ENCODE data around the gene GPRIN1. TPM values are rescaled to one million over a fixed set of nuclear protein-coding genes. Genes with fewer than 3 reads are reported as not detected.
"Not testable (repeated sequence)": the region's sequence is repeated elsewhere in the genome, so short reads cannot be mapped to it uniquely, and the experiment has no call there.

Gene GPRIN1
- total RNA-seq, 2 experiments from 2014 or later: 1.5 to 1.6 TPM

GRCh38 chr5:176596069-176596644, 13.8 kb downstream of the GPRIN1 start:
- no peak for ATAC-seq (ENCODE audit: low read depth)
- Mint-ChIP-seq H3K27ac (peak overlapping the region; percentile 70), H3K27me3 (peaks cover 13% of the 10 kb centered on the region), H3K4me1 (peaks cover 4% of the 10 kb centered on the region), H3K36me3 (no peaks in the 10 kb centered on the region), H3K9me3 (no peaks in the 10 kb centered on the region), H3K4me3 (peak overlapping the region; percentile 74)
- DNase-seq: no peak
- POLR2A ChIA-PET: interaction anchor here (1.4 kb wide), 1 partner anchor 180 kb away, joined by 5 read pairs; the partner anchor contains the start of gene CLTB

DNA sequence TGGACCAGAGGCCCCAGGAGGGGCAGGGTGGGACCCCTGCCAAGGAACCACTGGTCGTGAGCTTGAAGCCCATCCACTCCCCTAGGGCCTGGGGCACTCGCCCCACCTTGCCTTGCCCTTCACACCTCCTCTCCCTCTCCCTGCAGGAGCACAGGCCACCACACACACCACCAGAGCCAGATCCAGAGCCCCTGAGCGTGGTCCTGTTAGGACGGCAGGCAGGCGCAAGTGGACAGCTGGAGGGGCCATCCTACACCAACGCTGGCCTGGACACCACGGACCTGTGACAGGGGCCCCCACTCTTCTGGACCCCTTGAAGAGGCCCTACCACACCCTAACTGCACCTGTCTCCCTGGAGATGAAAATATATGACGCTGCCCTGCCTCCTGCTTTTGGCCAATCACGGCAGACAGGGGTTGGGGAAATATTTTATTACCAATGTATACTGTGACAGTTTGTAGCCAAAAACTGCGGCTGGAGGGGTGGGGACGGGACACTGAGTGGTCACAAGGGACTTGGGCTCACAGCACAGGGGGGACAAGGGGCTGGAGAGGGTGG, 14.5 kb downstream of the GPRIN1 start:
- Mint-ChIP-seq H3K27me3 (peaks cover 13% of the 10 kb centered on the region), H3K4me3 (no peak overlapping the region), H3K4me1 (peaks cover 4% of the 10 kb centered on the region), H3K27ac (no peak overlapping the region), H3K9me3 (no peaks in the 10 kb centered on the region), H3K36me3 (no peaks in the 10 kb centered on the region)
- no peak for ATAC-seq (ENCODE audit: low read depth)
- no peak for DNase-seq
- POLR2A ChIA-PET: no interaction called here

DNA sequence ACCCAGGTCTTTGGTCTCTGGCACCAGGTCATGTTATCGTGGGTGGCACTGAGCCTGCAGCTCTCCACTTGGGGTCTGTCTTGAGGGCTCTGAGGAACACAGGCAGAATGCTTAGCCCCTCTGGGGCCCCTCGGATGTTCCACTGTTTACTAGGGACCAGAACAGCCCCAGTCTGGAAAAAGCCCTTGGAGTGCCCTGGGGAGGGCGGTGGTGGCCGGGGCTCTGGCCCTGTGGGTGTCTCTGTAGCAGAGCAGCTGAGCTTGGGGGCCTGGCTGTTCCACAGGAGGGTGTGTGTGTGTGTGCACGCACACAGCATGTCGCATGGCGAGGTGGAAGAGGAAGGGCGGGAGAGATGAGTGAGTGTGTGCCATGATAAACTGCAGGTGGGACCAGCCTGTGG, 15.4 kb downstream of the GPRIN1 start:
- Mint-ChIP-seq H3K9me3 (no peaks in the 10 kb centered on the region), H3K36me3 (no peaks in the 10 kb centered on the region), H3K4me1 (peaks cover 4% of the 10 kb centered on the region), H3K4me3 (no peak overlapping the region), H3K27ac (no peak overlapping the region), H3K27me3 (peaks cover 13% of the 10 kb centered on the region)
- POLR2A ChIA-PET: no interaction called here
- no peak for ATAC-seq (ENCODE audit: low read depth)
- no peak for DNase-seq

DNA sequence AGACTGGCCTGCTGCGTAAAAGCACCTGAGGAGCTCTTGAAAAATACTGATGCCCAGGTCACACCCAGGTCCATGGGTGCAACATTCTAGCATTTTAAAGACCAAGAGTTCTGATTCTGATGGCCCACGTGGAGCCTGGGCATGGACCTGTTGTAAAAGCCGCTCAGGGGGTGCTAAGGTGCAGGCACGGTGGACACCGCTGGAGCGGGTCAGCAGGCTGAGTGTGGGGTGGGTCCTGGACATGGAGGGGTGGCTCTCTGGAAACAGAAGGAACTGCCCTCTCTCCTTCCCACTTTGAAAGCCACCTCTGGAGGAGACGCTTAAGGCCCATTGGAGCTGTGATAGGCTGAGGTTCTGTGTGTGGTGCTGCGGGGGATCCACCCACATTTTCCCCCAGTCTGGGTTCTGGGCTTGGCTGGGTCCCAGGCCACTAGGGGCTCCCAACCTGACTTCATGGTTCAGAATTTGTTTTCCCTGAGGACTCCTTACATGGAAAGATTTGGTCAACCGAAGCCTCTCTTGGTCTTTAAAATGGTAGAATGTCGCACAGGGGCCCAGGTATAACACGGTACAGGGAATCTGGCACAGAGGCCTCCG, 16.6 kb downstream of the GPRIN1 start:
- ATAC-seq (ENCODE audit: low read depth) (no peak), DNase-seq (no peak)
- no peaks in the 10 kb centered on the region for H3K36me3 Mint-ChIP-seq
- peaks cover 13% of the 10 kb centered on the region for H3K27me3 Mint-ChIP-seq
- H3K9me3 Mint-ChIP-seq: no peaks in the 10 kb centered on the region
- no peak overlapping the region for H3K27ac Mint-ChIP-seq
- POLR2A ChIA-PET: no interaction called here
- H3K4me3 Mint-ChIP-seq: no peak overlapping the region
- H3K4me1 Mint-ChIP-seq: peaks cover 4% of the 10 kb centered on the region

DNA sequence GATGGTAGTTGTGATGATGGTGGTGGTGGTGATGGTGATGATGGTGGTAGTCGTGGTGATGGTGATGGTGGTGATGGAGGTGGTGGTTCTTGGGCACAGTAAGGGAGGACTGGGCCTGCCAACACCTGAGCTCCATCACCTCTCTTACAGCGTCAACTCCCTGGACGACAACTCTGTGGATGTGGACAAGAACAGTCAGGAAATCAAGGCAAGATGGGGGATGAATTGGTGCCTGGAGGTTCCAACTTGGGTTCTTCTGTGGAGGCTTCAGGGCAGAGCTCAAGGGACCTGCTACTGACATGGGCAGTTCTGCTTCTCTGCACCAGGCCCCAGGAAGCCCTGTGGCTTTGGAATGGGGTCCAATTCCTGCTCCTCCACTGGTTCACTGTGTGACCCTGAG, 17.4 kb downstream of the GPRIN1 start:
- no peaks in the 10 kb centered on the region for H3K9me3 Mint-ChIP-seq
- H3K4me3 Mint-ChIP-seq: no peak overlapping the region
- H3K27ac Mint-ChIP-seq: no peak overlapping the region
- ATAC-seq (ENCODE audit: low read depth): no peak
- no peak for DNase-seq
- H3K36me3 Mint-ChIP-seq: no peaks in the 10 kb centered on the region
- POLR2A ChIA-PET: no interaction called here
- H3K27me3 Mint-ChIP-seq: peaks cover 13% of the 10 kb centered on the region
- H3K4me1 Mint-ChIP-seq: peaks cover 4% of the 10 kb centered on the region

GRCh38 chr5:176591667-176592066, 18.3 kb downstream of the GPRIN1 start:
- H3K27ac Mint-ChIP-seq; H3K4me1 Mint-ChIP-seq; H3K9me3 Mint-ChIP-seq; H3K4me3 Mint-ChIP-seq; ATAC-seq (ENCODE audit: low read depth); DNase-seq; H3K36me3 Mint-ChIP-seq; POLR2A ChIA-PET: not testable (repeated sequence)
- H3K27me3 Mint-ChIP-seq: peaks cover 13% of the 10 kb centered on the region

DNA sequence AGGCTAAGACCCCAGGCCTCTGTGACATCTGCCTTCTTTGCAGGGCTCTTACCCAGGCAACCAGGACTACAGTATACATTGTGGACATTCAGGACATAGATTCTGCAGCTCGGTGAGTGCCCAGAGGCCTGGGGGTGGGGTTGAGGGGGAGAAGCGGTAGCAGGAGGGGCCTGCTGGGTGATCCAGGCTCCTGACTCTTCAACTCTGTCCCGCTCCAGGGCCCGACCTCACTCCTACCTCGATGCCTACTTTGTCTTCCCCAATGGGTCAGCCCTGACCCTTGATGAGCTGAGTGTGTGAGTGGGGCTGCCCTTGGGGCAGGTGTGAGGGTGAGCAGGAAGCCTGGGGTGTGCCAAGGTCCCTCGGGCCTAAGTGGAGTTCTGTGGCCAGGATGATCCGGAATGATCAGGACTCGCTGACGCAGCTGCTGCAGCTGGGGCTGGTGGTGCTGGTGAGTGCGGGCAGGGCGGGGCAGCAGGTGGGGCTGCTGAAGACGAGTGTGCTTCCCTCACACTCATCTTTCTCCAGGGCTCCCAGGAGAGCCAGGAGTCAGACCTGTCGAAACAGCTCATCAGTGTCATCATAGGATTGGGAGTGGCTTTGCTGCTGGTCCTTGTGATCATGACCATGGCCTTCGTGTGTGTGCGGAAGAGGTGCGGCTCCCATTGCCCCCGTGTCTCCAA, 19.8 kb downstream of the GPRIN1 start:
- Mint-ChIP-seq H3K36me3 (no peaks in the 10 kb centered on the region), H3K27me3 (peaks cover 6% of the 10 kb centered on the region), H3K9me3 (peaks cover 4% of the 10 kb centered on the region), H3K4me3 (no peak overlapping the region), H3K27ac (no peak overlapping the region), H3K4me1 (no peaks in the 10 kb centered on the region)
- POLR2A ChIA-PET: no interaction called here
- ATAC-seq (ENCODE audit: low read depth) (no peak), DNase-seq (no peak)

DNA sequence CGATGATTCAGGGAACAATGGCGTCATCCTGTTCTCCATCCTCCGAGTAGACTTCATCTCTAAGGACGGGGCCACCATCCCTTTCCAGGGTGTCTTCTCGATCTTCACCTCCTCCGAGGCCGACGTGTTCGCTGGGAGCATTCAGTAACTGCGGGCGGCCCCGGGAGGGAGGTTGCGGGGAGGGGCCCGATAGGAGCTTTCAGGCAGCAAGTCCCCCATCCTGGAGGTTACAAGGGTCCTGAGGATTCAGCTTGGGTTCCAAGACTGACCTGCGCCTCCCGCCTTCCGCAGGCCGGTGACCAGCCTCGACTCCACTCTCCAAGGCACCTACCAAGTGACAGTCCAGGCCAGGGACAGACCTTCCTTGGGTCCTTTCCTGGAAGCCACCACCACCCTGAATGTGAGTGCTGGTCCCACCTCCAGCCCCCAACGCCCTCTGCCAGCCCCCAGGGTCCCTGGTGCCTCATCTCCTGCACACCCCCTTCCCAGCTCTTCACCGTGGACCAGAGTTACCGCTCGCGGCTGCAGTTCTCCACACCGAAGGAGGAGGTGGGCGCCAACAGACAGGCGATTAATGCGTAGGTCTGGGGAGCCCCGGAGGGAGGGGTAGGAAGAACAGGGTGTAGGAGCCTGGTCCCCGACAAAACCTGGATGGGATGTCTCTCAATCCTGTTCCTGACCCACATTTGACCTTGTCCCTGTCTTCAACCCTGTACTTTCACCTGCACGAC, 20.8 kb downstream of the GPRIN1 start:
- ATAC-seq (ENCODE audit: low read depth): no peak
- POLR2A ChIA-PET: no interaction called here
- Mint-ChIP-seq H3K4me3 (no peak overlapping the region), H3K27me3 (peaks cover 4% of the 10 kb centered on the region), H3K4me1 (no peaks in the 10 kb centered on the region), H3K36me3 (no peaks in the 10 kb centered on the region), H3K9me3 (peaks cover 6% of the 10 kb centered on the region), H3K27ac (no peak overlapping the region)
- no peak for DNase-seq

GRCh38 chr5:176588297-176588696, 21.7 kb downstream of the GPRIN1 start:
- POLR2A ChIA-PET: no interaction called here
- no peak for ATAC-seq (ENCODE audit: low read depth)
- no peaks in the 10 kb centered on the region for H3K36me3 Mint-ChIP-seq
- no peak for DNase-seq
- peaks cover 7% of the 10 kb centered on the region for H3K9me3 Mint-ChIP-seq
- peak overlapping the region; percentile 27 for H3K27ac Mint-ChIP-seq
- H3K4me1 Mint-ChIP-seq: no peaks in the 10 kb centered on the region
- H3K4me3 Mint-ChIP-seq: no peak overlapping the region
- H3K27me3 Mint-ChIP-seq: no peaks in the 10 kb centered on the region

DNA sequence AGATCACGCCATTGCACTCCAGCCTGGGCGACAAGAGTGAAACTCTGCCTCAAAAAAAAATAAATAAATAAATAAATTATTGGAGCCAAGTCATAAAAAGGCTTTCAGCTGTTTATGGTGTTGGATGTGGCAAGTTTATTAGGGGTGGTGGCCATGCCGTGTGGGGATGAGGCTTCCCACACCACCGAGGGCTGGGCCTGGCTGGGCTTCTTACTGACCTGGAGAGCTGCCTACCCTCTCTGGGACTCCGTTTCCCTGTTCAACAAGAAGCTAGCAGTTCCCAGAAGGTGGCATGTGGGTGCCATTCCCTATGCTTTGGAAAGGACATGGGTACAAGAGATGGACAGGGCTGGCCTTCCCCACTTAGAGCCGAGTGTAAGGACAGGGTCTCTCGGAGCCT, 22.6 kb downstream of the GPRIN1 start:
- Mint-ChIP-seq H3K4me3 (no peak overlapping the region), H3K4me1 (no peaks in the 10 kb centered on the region), H3K9me3 (peaks cover 7% of the 10 kb centered on the region), H3K27me3 (no peaks in the 10 kb centered on the region), H3K36me3 (no peaks in the 10 kb centered on the region), H3K27ac (no peak overlapping the region)
- POLR2A ChIA-PET: no interaction called here
- ATAC-seq (ENCODE audit: low read depth) (no peak), DNase-seq (no peak)

- ATAC-seq (ENCODE audit: low read depth) (no peak), DNase-seq (no peak)
- H3K27ac Mint-ChIP-seq: no peak overlapping the region
Observed at GRCh38 chr5:176583076-176583475, 26.9 kb downstream of the GPRIN1 start.

DNA sequence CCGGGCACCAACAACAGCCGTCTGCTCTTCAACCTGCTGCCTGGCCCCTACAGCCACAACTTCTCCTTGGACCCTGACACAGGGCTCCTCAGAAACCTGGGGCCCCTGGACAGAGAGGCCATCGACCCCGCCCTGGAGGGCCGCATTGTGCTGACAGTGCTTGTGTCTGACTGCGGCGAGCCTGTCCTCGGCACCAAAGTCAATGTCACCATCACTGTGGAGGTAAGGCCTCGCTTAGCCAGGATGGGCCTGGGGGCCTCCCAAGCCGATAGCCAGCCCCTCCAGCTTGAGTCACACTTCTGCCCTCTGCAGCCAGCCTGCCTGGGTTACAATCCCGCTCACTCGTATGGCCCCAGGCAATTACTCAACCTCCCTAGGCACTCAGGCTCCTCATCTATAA, 28.6 kb downstream of the GPRIN1 start:
- no peak overlapping the region for H3K27ac Mint-ChIP-seq

More at GRCh38 chr5:176583076-176583475, 26.9 kb downstream of the GPRIN1 start:
- Mint-ChIP-seq H3K9me3 (peaks cover 7% of the 10 kb centered on the region), H3K4me3 (no peak overlapping the region), H3K4me1 (no peaks in the 10 kb centered on the region), H3K27me3 (no peaks in the 10 kb centered on the region), H3K36me3 (no peaks in the 10 kb centered on the region)
- POLR2A ChIA-PET: no interaction called here

DNA sequence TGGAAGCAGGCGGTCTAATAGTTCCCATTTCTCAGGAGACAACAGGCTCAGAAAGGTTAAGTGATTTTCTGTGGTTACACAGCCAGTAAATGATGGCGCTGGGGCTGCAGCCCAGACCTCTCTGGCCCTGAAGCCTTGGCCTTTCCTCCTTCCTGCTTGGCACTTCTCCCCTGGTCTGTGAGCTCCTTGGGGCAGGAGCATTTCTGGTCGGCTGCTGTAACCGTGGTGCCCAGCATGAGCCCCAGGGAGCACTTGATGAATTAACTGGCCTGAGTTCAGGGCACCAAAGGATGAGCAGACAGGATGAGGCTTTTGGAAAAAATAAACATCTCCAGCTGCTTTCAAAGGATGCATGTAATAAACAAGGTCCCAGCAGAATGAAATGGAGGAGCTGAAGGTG, 30.6 kb downstream of the GPRIN1 start:
- no peaks in the 10 kb centered on the region for H3K36me3 Mint-ChIP-seq
- no peak overlapping the region for H3K4me3 Mint-ChIP-seq
- ATAC-seq (ENCODE audit: low read depth) (no peak), DNase-seq (no peak)
- POLR2A ChIA-PET: interaction anchor here (1.3 kb wide), 1 partner anchor 49 kb away, joined by 3 read pairs; no protein-coding TSS in a partner anchor
- peaks cover 1% of the 10 kb centered on the region for H3K9me3 Mint-ChIP-seq
- no peak overlapping the region for H3K27ac Mint-ChIP-seq
- H3K27me3 Mint-ChIP-seq: no peaks in the 10 kb centered on the region
- no peaks in the 10 kb centered on the region for H3K4me1 Mint-ChIP-seq

More for the DNA sequence above, 28.6 kb downstream of the GPRIN1 start:
- DNase-seq: no peak
- H3K27me3 Mint-ChIP-seq: no peaks in the 10 kb centered on the region
- ATAC-seq (ENCODE audit: low read depth): no peak
- H3K9me3 Mint-ChIP-seq: peaks cover 7% of the 10 kb centered on the region
- no peak overlapping the region for H3K4me3 Mint-ChIP-seq
- no peaks in the 10 kb centered on the region for H3K4me1 Mint-ChIP-seq
- no peaks in the 10 kb centered on the region for H3K36me3 Mint-ChIP-seq
- POLR2A ChIA-PET: no interaction called here

All from activated naive CD8-positive, alpha-beta T cell treated with anti-CD3 and anti-CD28 coated beads, Interleukin-2, amount 10 ng/mL, durations not matched to agents 7 days and 5 days (primary cell).